Stomach (tissue), 9 donors: ENCODE results near the gene MRPL40. TPM values are rescaled to one million over a fixed set of nuclear protein-coding genes. Genes with fewer than 3 reads are reported as not detected.
A peak's percentile ranks its signal among the peaks of the same experiment; 100 is the strongest.

Source experiments
- DNase-seq, 2 donors: peaks; one replicate each; pipeline versions ENCODE4 v3.0.0 to v3.0.0-alpha.2; 2013 to 2019
- H3K27ac ChIP-seq, 5 donors: fragments of 200-600 bp in 4 of 5; sonication (generic) in 4 of 5; one replicate each; pipeline ENCODE4 v1.5.1; 2013 to 2019; ENCODE audit warnings: mild to moderate bottlenecking in 1 of 5, moderate library complexity in 1 of 5
- H3K27me3 ChIP-seq, 3 donors: fragments of 200-600 bp; sonication (generic); one replicate each; pipeline ENCODE4 v1.5.1; 2017 to 2019; ENCODE audit warnings: mixed run types in 1 of 3
- H3K36me3 ChIP-seq, 4 donors: fragments of 200-600 bp; sonication (generic); 1 replicate in 3 of 4; 2 replicates in 1 of 4; pipeline ENCODE4 v1.5.1; 2016 to 2019
- H3K4me1 ChIP-seq, 4 donors: fragments of 200-600 bp; sonication (generic); one replicate each; pipeline ENCODE4 v1.5.1; 2016 to 2019
- H3K4me3 ChIP-seq, 4 donors: fragments of 200-600 bp; sonication (generic) in 3 of 4; one replicate each; pipeline ENCODE4 v1.5.1; 2016 to 2019; ENCODE audit warnings: mild to moderate bottlenecking in 1 of 4
- H3K9me3 ChIP-seq, 4 donors: fragments of 200-600 bp; sonication (generic); one replicate each; pipeline ENCODE4 v1.5.1; 2016 to 2019
- CTCF ChIP-seq, 7 experiments: fragments of 450-650 bp in 4 of 7; fragments of 200-600 bp in 3 of 7; sonication (generic) in 3 of 7; IDR thresholded peaks; one replicate each; pipeline ENCODE4 v1.5.1; 2016 to 2019; ENCODE audit warnings: antibody characterized with exemption in 7 of 7, control low read depth in 2 of 7, mild to moderate bottlenecking in 1 of 7
- EP300 ChIP-seq: sonication (generic); formaldehyde crosslinking; IDR thresholded peaks from one replicate; pipeline ENCODE4 v1.6.1; 2017; ENCODE audit warnings: antibody characterized with exemption
- POLR2A ChIP-seq, 4 donors: fragments of 450-650 bp; IDR thresholded peaks; one replicate each; pipeline ENCODE4 v1.6.1; 2016; ENCODE audit warnings: antibody characterized with exemption in 4 of 4, control low read depth in 2 of 4, mild to moderate bottlenecking in 1 of 4, moderate library complexity in 1 of 4
- POLR2AphosphoS5 ChIP-seq, 3 donors: sonication (generic); formaldehyde crosslinking; IDR thresholded peaks; one replicate each; pipeline ENCODE4 v1.6.1; 2016; ENCODE audit warnings: antibody characterized with exemption in 3 of 3
- WGBS, 5 donors: extraction: QIAGEN DNeasy Blood & Tissue Kit in 3 of 5; methylation state at CpG; one replicate each; pipeline versions ENCODE4 v1.1.5 to v1.1.7; 2013 to 2018; 5-methylcytosine and 5-hydroxymethylcytosine counted together
- intact Hi-C: fragments of 100-400 bp; cut with DNase I; formaldehyde crosslinking; loops from one replicate; pipeline ENCODE4 v1.15.1; 2023; ENCODE audit warnings: low total_unique reads
- polyA plus RNA-seq, 3 donors: library from polyadenylated mRNA; stranded (reverse); fragments of 200-250 nt; gene quantifications; one replicate each; pipeline ENCODE4 v1.2.3, GENCODE V29; 2013
- total RNA-seq, 5 donors: library from RNA; depleted of rRNA; stranded (reverse); fragments of >200 nt; gene quantifications; one replicate each; pipeline versions ENCODE4 v1.1.0 to v1.2.3, GENCODE V29; 2014 to 2016
- donor health status: healthy with polysubstance abuse.
- donor health status: Bipolar disorder and iron deficiency.
- donor health status: healthy.

The MRPL40 gene
- total and polyA plus RNA-seq, 8 donors = 2.3 to 61.1 (median 23.3) TPM

GRCh38 chr22:19473578-19473977 lies 41.2 kb downstream of the MRPL40 start:
- WGBS, 5 donors = 61 to 82% (median 72%) methylated on average over 3 of the region's 3 CpGs
- H3K9me3 ChIP-seq = no peaks in the 10 kb centered on the region
- H3K27ac ChIP-seq = no peak overlapping the region
- no peak for DNase-seq
- no peak overlapping the region for H3K4me3 ChIP-seq
- no peaks in the 10 kb centered on the region for H3K27me3 ChIP-seq
- TF ChIP-seq POLR2A (IDR thresholded peaks at IDR 0.05) (no peak), CTCF (IDR thresholded peaks at IDR 0.05) (no peak), POLR2AphosphoS5 (IDR thresholded peaks at IDR 0.05) (no peak), EP300 (no peak)
- H3K4me1 ChIP-seq = peaks cover 8 to 36% (median 25%) of the 10 kb centered on the region in 4 donors
- intact Hi-C loops = no loop called here
- H3K36me3 ChIP-seq = peaks cover 59 to 75% (median 69%) of the 10 kb centered on the region in 4 donors

GRCh38 chr22:19476023-19476422 lies 43.7 kb downstream of the MRPL40 start:
- H3K27me3 ChIP-seq = no peaks in the 10 kb centered on the region
- no peaks in the 10 kb centered on the region for H3K9me3 ChIP-seq
- peaks cover 34 to 51% (median 45%) of the 10 kb centered on the region in 4 donors for H3K36me3 ChIP-seq
- no peak for DNase-seq
- 64 to 85% (median 74%) methylated on average over 3 of the region's 3 CpGs for WGBS, 5 donors
- no peak overlapping the region for H3K4me3 ChIP-seq
- H3K4me1 ChIP-seq = peaks cover 12 to 45% (median 33%) of the 10 kb centered on the region in 4 donors
- no peak overlapping the region for H3K27ac ChIP-seq
- intact Hi-C loops = loop anchor here (5.0 kb wide), 1 partner anchor 44 kb away; the partner anchor contains the start of genes HIRA and MRPL40
- TF ChIP-seq POLR2AphosphoS5 (IDR thresholded peaks at IDR 0.05) (no peak), POLR2A (IDR thresholded peaks at IDR 0.05) (no peak), CTCF (IDR thresholded peaks at IDR 0.05) (no peak), EP300 (no peak)

GRCh38 chr22:19477321-19478044 lies 45.1 kb downstream of the MRPL40 start:
- Histone ChIP-seq H3K36me3 (peaks cover 22 to 36% (median 30%) of the 10 kb centered on the region in 4 donors), H3K27me3 (no peaks in the 10 kb centered on the region), H3K9me3 (no peaks in the 10 kb centered on the region), H3K4me1 (peaks cover 12 to 45% (median 33%) of the 10 kb centered on the region in 4 donors), H3K4me3 (peak overlapping the region; percentile 66 to 97 (median 84)), H3K27ac (peak overlapping the region in 4 of 5 donors; percentile 92 to 98 (median 96))
- no peak for TF ChIP-seq EP300
- peak in 1 of 7 experiments; percentile 13 for TF ChIP-seq CTCF (IDR thresholded peaks at IDR 0.05)
- DNase-seq = peak in 1 of 2 donors; percentile 21
- intact Hi-C loops = loop anchor here (5.0 kb wide), 1 partner anchor 45 kb away; the partner anchor contains the start of genes HIRA and MRPL40
- 17 to 26% (median 20%) methylated on average over 5 of the region's 5 CpGs for whole genome bisulfite sequencing, 5 donors

DNA sequence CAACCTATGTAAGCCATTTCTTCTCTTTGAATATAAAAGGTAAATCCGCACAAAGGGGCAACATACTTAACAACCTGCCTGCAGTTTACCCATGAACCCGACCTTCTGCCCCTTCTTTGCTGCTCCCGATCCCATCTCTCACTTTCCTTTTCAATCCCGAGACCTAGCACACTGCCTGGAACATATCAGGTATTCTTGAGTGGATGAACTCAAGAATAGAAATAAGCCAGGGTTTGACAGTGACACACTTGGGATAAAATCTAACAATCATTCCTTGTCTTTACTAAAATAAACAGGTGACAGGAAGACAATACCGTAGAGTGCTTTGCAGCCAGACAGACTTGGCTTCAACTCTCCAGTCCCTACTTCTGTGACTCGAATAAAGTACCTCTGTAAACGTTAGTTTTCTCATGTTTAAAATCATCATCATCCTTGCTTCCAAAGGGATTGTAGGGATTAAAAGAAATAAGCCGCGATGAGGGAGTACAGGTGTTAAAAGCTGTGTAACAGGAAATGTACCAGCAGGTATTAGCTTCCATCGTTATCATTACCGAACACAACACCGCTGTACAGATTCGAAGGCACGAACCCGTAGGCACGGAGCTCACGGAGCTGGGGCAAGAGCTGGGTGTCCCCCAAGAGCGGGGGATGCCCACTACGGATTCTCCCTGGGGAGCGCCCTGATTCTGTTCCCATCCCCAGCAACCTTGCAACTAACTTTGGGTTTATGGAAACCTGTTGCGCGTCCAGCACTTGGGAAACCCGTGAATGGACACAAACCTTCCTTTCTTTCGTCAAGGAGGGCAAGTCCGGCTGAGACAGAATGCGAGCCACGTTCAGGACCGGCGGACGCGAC lies 45.9 kb downstream of the MRPL40 start:
- no peak for DNase-seq
- 1% methylated on average over 26 to 31 of the region's 31 CpGs for WGBS, 5 donors

More for the DNA sequence above, 45.9 kb downstream of the MRPL40 start:
- Histone ChIP-seq H3K9me3 (no peaks in the 10 kb centered on the region), H3K36me3 (peaks cover 16 to 28% (median 22%) of the 10 kb centered on the region in 4 donors), H3K4me1 (peaks cover 12 to 45% (median 33%) of the 10 kb centered on the region in 4 donors), H3K27me3 (no peaks in the 10 kb centered on the region), H3K27ac (peak overlapping the region; percentile 91 to 98 (median 95)), H3K4me3 (peak overlapping the region; percentile 66 to 97 (median 84))
- TF ChIP-seq POLR2AphosphoS5 (IDR thresholded peaks at IDR 0.05) = no peak
- no peak for TF ChIP-seq POLR2A (IDR thresholded peaks at IDR 0.05)
- no peak for TF ChIP-seq CTCF (IDR thresholded peaks at IDR 0.05)
- no peak for TF ChIP-seq EP300
- intact Hi-C loops = loop anchor here (5.0 kb wide), 1 partner anchor 46 kb away; the partner anchor contains the start of genes HIRA and MRPL40
